ENCODE results near the gene DACH1.

- TF ChIP-seq, protein P1, sequence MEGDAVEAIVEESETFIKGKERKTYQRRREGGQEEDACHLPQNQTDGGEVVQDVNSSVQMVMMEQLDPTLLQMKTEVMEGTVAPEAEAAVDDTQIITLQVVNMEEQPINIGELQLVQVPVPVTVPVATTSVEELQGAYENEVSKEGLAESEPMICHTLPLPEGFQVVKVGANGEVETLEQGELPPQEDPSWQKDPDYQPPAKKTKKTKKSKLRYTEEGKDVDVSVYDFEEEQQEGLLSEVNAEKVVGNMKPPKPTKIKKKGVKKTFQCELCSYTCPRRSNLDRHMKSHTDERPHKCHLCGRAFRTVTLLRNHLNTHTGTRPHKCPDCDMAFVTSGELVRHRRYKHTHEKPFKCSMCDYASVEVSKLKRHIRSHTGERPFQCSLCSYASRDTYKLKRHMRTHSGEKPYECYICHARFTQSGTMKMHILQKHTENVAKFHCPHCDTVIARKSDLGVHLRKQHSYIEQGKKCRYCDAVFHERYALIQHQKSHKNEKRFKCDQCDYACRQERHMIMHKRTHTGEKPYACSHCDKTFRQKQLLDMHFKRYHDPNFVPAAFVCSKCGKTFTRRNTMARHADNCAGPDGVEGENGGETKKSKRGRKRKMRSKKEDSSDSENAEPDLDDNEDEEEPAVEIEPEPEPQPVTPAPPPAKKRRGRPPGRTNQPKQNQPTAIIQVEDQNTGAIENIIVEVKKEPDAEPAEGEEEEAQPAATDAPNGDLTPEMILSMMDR (conservative IDR thresholded peaks at IDR 0.05 in 1 of 2, IDR thresholded peaks at IDR 0.05 in 1 of 2; ENCODE audit: low read depth in 1 of 2, low read length in 2 of 2): no peak
- no peak for TF ChIP-seq EZH2 (IDR thresholded peaks at IDR 0.05; ENCODE audit: low read length, missing control alignments)
These were observed 241.3 kb downstream of the DACH1 start for GRCh38 chr13:71625694-71626093.

All from fibroblast of lung (primary cell).